K562 (cell line): ENCODE results near the gene MAP2K3. TPM values are rescaled to one million over a fixed set of nuclear protein-coding genes. Genes with fewer than 3 reads are reported as not detected.

Experiments
- ATAC-seq: fragments of 200-7000 bp; cut with Tn5 transposase; 3 replicates; pipeline ENCODE4 v1.9.1; 2020; ENCODE audit warnings: moderate library complexity
- BruUV-seq: library from RNA; stranded (reverse); fragments of 400-500 nt; replicated peaks from 2 replicates; lab custom pipeline; 2021; lab: Mats Ljungman, UMichigan
- CTCF ChIA-PET: fragments of 300-600 bp; formaldehyde crosslinking; extraction: SDS; loops from one replicate; lab custom pipeline; 2021; ENCODE audit warnings: low intra/inter-chr PET ratio; lab: Yijun Ruan, JAX
- POLR2A ChIA-PET: fragments of 300-600, 350-650 bp; sonication (Branson Sonifier 250); formaldehyde crosslinking; extraction: SDS; loops from one replicate; lab custom pipeline; 2021; ENCODE audit warnings: antibody characterized with exemption, inconsistent platforms; lab: Yijun Ruan, JAX
- DNase-seq, 4 experiments: peaks; one replicate each; pipeline versions ENCODE4 v3.0.0 to v3.0.0-alpha.2; 2011 to 2018; ENCODE audit warnings: low spot score in 3 of 4, mixed read lengths in 3 of 4; ENCODE audit errors: extremely low read depth in 1 of 4
- FAIRE-seq: peaks from 2 replicates; lab custom pipeline; 2011; peaks lifted over from hg19 to GRCh38; lab: Jason Lieb, UNC
- H2AFZ ChIP-seq: 2 replicates; pipeline ENCODE4 v1.6.0; 2011; ENCODE audit warnings: low read depth, low read length, control low read depth, inconsistent platforms
- H3K27ac ChIP-seq: fragments of 200-600 bp; 3 replicates; pipeline ENCODE4 v1.8.0; 2011; ENCODE audit warnings: low read depth, mild to moderate bottlenecking, control low read depth, inconsistent platforms, low read length, moderate library complexity, mixed read lengths; ENCODE audit errors: extremely low read depth
- H3K27me3 ChIP-seq, 2 experiments: fragments of 300-600 bp in 1 of 2; 2 replicates in 1 of 2; 3 replicates in 1 of 2; pipeline versions ENCODE4 v1.6.0 to v1.8.0; 2011; ENCODE audit warnings: inconsistent platforms in 2 of 2, low read length in 2 of 2, mild to moderate bottlenecking in 1 of 2, mixed read lengths in 1 of 2, moderate library complexity in 1 of 2; ENCODE audit not compliant: control insufficient read depth in 2 of 2, insufficient read depth in 2 of 2
- H3K36me3 ChIP-seq: fragments of 300-600 bp; 3 replicates; pipeline ENCODE4 v1.8.0; 2011; ENCODE audit warnings: mild to moderate bottlenecking, low read length, inconsistent platforms; ENCODE audit not compliant: control insufficient read depth, insufficient read depth
- H3K4me1 ChIP-seq, 2 experiments: fragments of 200-600 bp in 1 of 2; replicated peaks in 1 of 2; 2 replicates in 1 of 2; 3 replicates in 1 of 2; pipeline versions ENCODE4 v1.5.1 to v1.8.0; 2011; ENCODE audit warnings: inconsistent platforms in 2 of 2, low read length in 2 of 2, mild to moderate bottlenecking in 1 of 2, mixed read lengths in 1 of 2, moderate library complexity in 1 of 2; ENCODE audit not compliant: control insufficient read depth in 2 of 2, insufficient read depth in 2 of 2
- H3K4me2 ChIP-seq: 2 replicates; pipeline ENCODE4 v1.6.1; 2011; ENCODE audit warnings: low read length, control low read depth, inconsistent platforms, mixed read lengths; ENCODE audit not compliant: insufficient read depth
- H3K4me3 ChIP-seq: fragments of 200-600 bp; sonication (generic), shearing (Covaris generic); 2 replicates; pipeline ENCODE4 v1.5.1; 2016; ENCODE audit warnings: control low read depth, inconsistent platforms
- H3K79me2 ChIP-seq: fragments of 200-600 bp; 3 replicates; pipeline ENCODE4 v1.8.0; 2011; ENCODE audit warnings: low read length, inconsistent platforms; ENCODE audit not compliant: control insufficient read depth, insufficient read depth
- H3K9ac ChIP-seq, 2 experiments: 2 replicates each; pipeline versions ENCODE4 v1.6.0 to v1.6.1; 2011; ENCODE audit warnings: low read depth in 2 of 2, low read length in 2 of 2, control low read depth in 1 of 2, inconsistent platforms in 1 of 2, mild to moderate bottlenecking in 1 of 2, mixed read lengths in 1 of 2; ENCODE audit not compliant: insufficient read depth in 1 of 2
- H3K9me1 ChIP-seq: one replicate; pipeline ENCODE4 v1.6.0; 2011; ENCODE audit warnings: inconsistent platforms, mild to moderate bottlenecking, low read length, moderate library complexity; ENCODE audit not compliant: control insufficient read depth, insufficient read depth
- H3K9me3 ChIP-seq: replicated peaks from 2 replicates; pipeline ENCODE4 v1.5.1; 2011; ENCODE audit warnings: low read depth, low read length, inconsistent platforms; ENCODE audit not compliant: control insufficient read depth, insufficient read depth
- H4K20me1 ChIP-seq: replicated peaks from 2 replicates; pipeline ENCODE4 v1.6.1; 2011; ENCODE audit warnings: low read length, inconsistent platforms, mixed read lengths; ENCODE audit not compliant: control insufficient read depth, insufficient read depth
- CEBPB ChIP-seq: fragments of 450-650 bp; IDR thresholded peaks from 2 replicates; pipeline ENCODE4 v1.6.1; 2016; ENCODE audit warnings: missing genetic modification characterization, missing compliant biosample characterization
- CTCFL ChIP-seq: IDR thresholded peaks from 2 replicates; pipeline ENCODE4 v1.6.1; 2011; ENCODE audit warnings: borderline replicate concordance, low read depth, mild to moderate bottlenecking, moderate library complexity, low read length; ENCODE audit not compliant: insufficient read depth, poor library complexity, severe bottlenecking
- FOXP1 ChIP-seq: sonication (generic); formaldehyde crosslinking; IDR thresholded peaks from 2 replicates; pipeline ENCODE4 v1.8.0; 2022; ENCODE audit warnings: mild to moderate bottlenecking, missing genetic modification reagents
- RB1 ChIP-seq: fragments of 450-650 bp; IDR thresholded peaks from 2 replicates; pipeline ENCODE4 v1.6.1; 2017; ENCODE audit warnings: low read depth, mild to moderate bottlenecking
- SMARCC2 ChIP-seq: fragments of 450-650 bp; IDR thresholded peaks from 2 replicates; pipeline ENCODE4 v1.6.1; 2017; ENCODE audit warnings: antibody characterized with exemption, moderate library complexity, mild to moderate bottlenecking, low read depth
- SNIP1 ChIP-seq: fragments of 450-650 bp; IDR thresholded peaks from 2 replicates; pipeline ENCODE4 v1.7.1; 2017; ENCODE audit warnings: low read depth, mild to moderate bottlenecking
- SP2 ChIP-seq: IDR thresholded peaks from 2 replicates; pipeline ENCODE4 v1.6.1; 2011; ENCODE audit warnings: mild to moderate bottlenecking, low read depth, low read length, moderate library complexity; ENCODE audit not compliant: poor library complexity, severe bottlenecking; ENCODE audit errors: extremely low read depth
- STAG1 ChIP-seq: sonication (generic); formaldehyde crosslinking; IDR thresholded peaks from 2 replicates; pipeline ENCODE4 v1.5.0; 2020; ENCODE audit warnings: missing genetic modification reagents, borderline replicate concordance
- STAT5B ChIP-seq: fragments of 250-450 bp; sonication (Bioruptor Pico); IDR thresholded peaks from 2 replicates; pipeline ENCODE4 v1.8.0; 2021; ENCODE audit warnings: mild to moderate bottlenecking, inconsistent platforms
- TAF15 ChIP-seq: fragments of 200-400 bp; formaldehyde crosslinking; IDR thresholded peaks from 2 replicates; pipeline ENCODE4 v1.6.1; 2017; ENCODE audit warnings: mild to moderate bottlenecking, low read depth, low read length, moderate library complexity
- THAP12 ChIP-seq: fragments of 250-450 bp; sonication (Bioruptor Pico); IDR thresholded peaks from 2 replicates; pipeline ENCODE4 v1.9.0; 2021; ENCODE audit warnings: mild to moderate bottlenecking, inconsistent platforms
- ZBTB8A ChIP-seq: fragments of 450-650 bp; IDR thresholded peaks from 2 replicates; pipeline ENCODE4 v1.6.1; 2018; ENCODE audit warnings: mild to moderate bottlenecking, moderate library complexity; ENCODE audit not compliant: partially characterized antibody
- ZNF140 ChIP-seq: fragments of 250-450 bp; sonication (Bioruptor Pico); IDR thresholded peaks from 2 replicates; pipeline ENCODE4 v1.8.0; 2021; ENCODE audit warnings: moderate library complexity, mild to moderate bottlenecking, inconsistent platforms
- ZNF146 ChIP-seq: IDR thresholded peaks from one replicate; pipeline ENCODE4 v1.6.1; 2018; ENCODE audit warnings: missing compliant biosample characterization; ENCODE audit not compliant: unreplicated experiment
- ZNF655 ChIP-seq: fragments of 250-450 bp; sonication (Bioruptor Pico); IDR thresholded peaks from 2 replicates; pipeline ENCODE4 v1.5.0; 2021
- WGBS: fragments of 100-300 bp; shearing (Covaris generic); methylation state at CpG from one replicate; pipeline ENCODE4 v1.1.6; 2016; ENCODE audit warnings: low coverage, mixed read lengths; ENCODE audit not compliant: insufficient coverage; ENCODE audit errors: missing lambda C conversion rate; 5-methylcytosine and 5-hydroxymethylcytosine counted together
- in situ Hi-C: fragments of 300-500 bp; cut with MboI; formaldehyde crosslinking; loops from 4 replicates; pipeline ENCODE4 v1.15.0; 2018; ENCODE audit warnings: inconsistent platforms, mixed read lengths
- intact Hi-C: fragments of 100-400 bp; cut with micrococcal nuclease; formaldehyde crosslinking; loops from 2 replicates; pipeline ENCODE4 v1.14.2; 2022
- polyA plus RNA-seq, 8 experiments: library from polyadenylated mRNA; depleted of rRNA in 4 of 8; stranded (reverse) in 5 of 8; unstranded in 3 of 8; fragments of >200 nt; fragmentation: Nextera tagmentation in 2 of 8; fragmentation: Illumina TruSeq in 1 of 8; extraction: Ambion mirVana in 2 of 8; extraction: Trizol in 1 of 8; gene quantifications; 2 replicates each; pipeline versions ENCODE4 v1.2.1 to v1.2.3, GENCODE V29; 2011 to 2014; ENCODE audit warnings: inconsistent platforms in 1 of 8, missing spikeins in 1 of 8
- total RNA-seq, 7 experiments: library from RNA; depleted of rRNA in 6 of 7; stranded (reverse); fragments of >200 nt in 6 of 7; fragmentation: Illumina TruSeq in 2 of 7; extraction: Trizol in 2 of 7; gene quantifications; 2 replicates each; pipeline versions ENCODE4 v1.2.1 to v1.2.3, GENCODE V29; 2011 to 2021; ENCODE audit warnings: low replicate concordance in 1 of 7

MAP2K3 gene
- total and polyA plus RNA-seq, 9 of the 15 experiments (the other 6 are each of a cell fraction or from before 2014, with no cell fraction given): 0.18 to 14.8 (median 3.5) TPM

GRCh38 chr17:21289902-21290571 lies 5.5 kb downstream of the MAP2K3 start:
- in situ Hi-C loops: loop anchor here (10.0 to 25.0 kb wide), 2 partner anchors 772 to 1095 kb away; no protein-coding TSS in a partner anchor

More at GRCh38 chr17:21289902-21290571, 5.5 kb downstream of the MAP2K3 start:
- Histone ChIP-seq H2AFZ (no peak overlapping the region), H4K20me1 (peaks cover 8% of the 10 kb centered on the region; the same call in 1 of the 2 replicates), H3K9me1 (no peaks in the 10 kb centered on the region), H3K36me3 (no peaks in the 10 kb centered on the region), H3K4me2 (no peak overlapping the region), H3K27me3 (no peaks in the 10 kb centered on the region), H3K9ac (no peak overlapping the region; a peak in 1 of 4 replicates), H3K9me3 (no peaks in the 10 kb centered on the region), H3K4me1 (peaks cover 18 to 73% of the 10 kb centered on the region in 2 experiments; a peak in 4 of 5 replicates), H3K4me3 (no peak overlapping the region), H3K79me2 (peaks cover 37% of the 10 kb centered on the region), H3K27ac (no peak overlapping the region)
- TF ChIP-seq SP2 (no peak), ZNF140 (CRISPR knock-in tag) (no peak), FOXP1 (CRISPR knock-in tag) (no peak), TAF15 (no peak), ZNF146 (CRISPR knock-in tag) (no peak), CTCFL (no peak), STAT5B (no peak), SMARCC2 (no peak), ZBTB8A (no peak), CEBPB (tag) (no peak), THAP12 (CRISPR knock-in tag) (no peak), STAG1 (no peak), SNIP1 (no peak), ZNF655 (no peak), RB1 (no peak)
- FAIRE-seq (no peak), DNase-seq (no peak), ATAC-seq (no peak)
- WGBS: 81% methylated on average over 13 of the region's 18 CpGs
- no TSS peak for BruUV-seq
- intact Hi-C loops: no loop called here
- CTCF ChIA-PET: no interaction called here
- POLR2A ChIA-PET: interaction anchor here (0.6 to 0.9 kb wide), 2 partner anchors 17 to 155 kb away, joined by 3 to 4 read pairs; no protein-coding TSS in a partner anchor
